HepG2 (cell line): ENCODE measurements around the gene FDPS. TPM values are rescaled to one million over a fixed set of nuclear protein-coding genes. Genes with fewer than 3 reads are reported as not detected.

Experiments
- AKAP8 ChIP-seq: sonication (generic); formaldehyde crosslinking; IDR thresholded peaks from 2 replicates; pipeline ENCODE4 v1.5.1; 2020; ENCODE audit warnings: mild to moderate bottlenecking, missing genetic modification reagents
- CENPT ChIP-seq: sonication (generic); formaldehyde crosslinking; IDR thresholded peaks from 2 replicates; pipeline ENCODE4 v1.8.0; 2022; ENCODE audit warnings: low read depth, mild to moderate bottlenecking, moderate library complexity, missing genetic modification reagents
- FOXK2 ChIP-seq: fragments of 450-650 bp; IDR thresholded peaks from 2 replicates; pipeline ENCODE4 v1.6.1; 2016
- KDM2A ChIP-seq: sonication (generic); formaldehyde crosslinking; IDR thresholded peaks from 2 replicates; pipeline ENCODE4 v1.4.0; 2020; ENCODE audit warnings: low read depth, missing genetic modification reagents, borderline replicate concordance
- MIXL1 ChIP-seq: IDR thresholded peaks from 2 replicates; pipeline ENCODE4 v1.6.1; 2016
- MYNN ChIP-seq: sonication (generic); formaldehyde crosslinking; IDR thresholded peaks from 2 replicates; pipeline ENCODE4 v1.4.0; 2020; ENCODE audit warnings: mild to moderate bottlenecking, low read depth, missing genetic modification reagents
- NR3C1 ChIP-seq: sonication (generic); formaldehyde crosslinking; IDR thresholded peaks from 2 replicates; pipeline ENCODE4 v1.4.0; 2020; ENCODE audit warnings: missing genetic modification reagents
- RAD21 ChIP-seq: fragments of 450-650 bp; formaldehyde crosslinking; IDR thresholded peaks from 2 replicates; pipeline ENCODE4 v1.5.0; 2020; ENCODE audit warnings: mild to moderate bottlenecking
- RARA ChIP-seq: IDR thresholded peaks from 2 replicates; pipeline ENCODE4 v1.6.1; 2016; ENCODE audit warnings: missing genetic modification reagents, missing compliant biosample characterization
- RFXAP ChIP-seq: sonication (generic); formaldehyde crosslinking; IDR thresholded peaks from 2 replicates; pipeline ENCODE4 v1.4.0; 2020; ENCODE audit warnings: missing genetic modification reagents, borderline replicate concordance
- SUZ12 ChIP-seq: fragments of 150-350 bp; IDR thresholded peaks from 2 replicates; pipeline ENCODE4 v1.6.1; 2014; ENCODE audit warnings: low read depth, low read length
- ZFP62 ChIP-seq: sonication (generic); formaldehyde crosslinking; IDR thresholded peaks from 2 replicates; pipeline ENCODE4 v1.4.0; 2020; ENCODE audit warnings: missing genetic modification reagents
- ZMYM4 ChIP-seq: sonication (generic); formaldehyde crosslinking; IDR thresholded peaks from 2 replicates; pipeline ENCODE4 v1.8.1; 2023; ENCODE audit warnings: mild to moderate bottlenecking, missing genetic modification reagents
- ZNF274 ChIP-seq: sonication (generic); formaldehyde crosslinking; IDR thresholded peaks from 2 replicates; pipeline ENCODE4 v1.5.1; 2020; ENCODE audit warnings: mild to moderate bottlenecking, missing genetic modification reagents
- ZNF317 ChIP-seq: sonication (generic); formaldehyde crosslinking; IDR thresholded peaks from 2 replicates; pipeline ENCODE4 v1.5.0; 2020; ENCODE audit warnings: mild to moderate bottlenecking, missing genetic modification reagents
- ZNF75D ChIP-seq: sonication (generic); formaldehyde crosslinking; IDR thresholded peaks from 2 replicates; pipeline ENCODE4 v1.8.1; 2023; ENCODE audit warnings: missing genetic modification reagents, mild to moderate bottlenecking, borderline replicate concordance
- ZNF883 ChIP-seq: sonication (generic); formaldehyde crosslinking; IDR thresholded peaks from 2 replicates; pipeline ENCODE4 v1.5.1; 2020; ENCODE audit warnings: mild to moderate bottlenecking, missing genetic modification reagents; ENCODE audit errors: not compliant biosample characterization
- polyA plus RNA-seq, 8 experiments: library from polyadenylated mRNA; depleted of rRNA in 3 of 8; stranded (reverse) in 7 of 8; unstranded in 1 of 8; fragments of >200 nt; fragmentation: Illumina TruSeq in 4 of 8; extraction: Trizol in 4 of 8; gene quantifications; 2 replicates each; pipeline versions ENCODE4 v1.2.1 to v1.2.3, GENCODE V29; 2011 to 2016; ENCODE audit warnings: low read depth in 4 of 8, missing spikeins in 1 of 8, mixed read lengths in 1 of 8; ENCODE audit not compliant: insufficient read depth in 1 of 8
- total RNA-seq, 5 experiments: library from RNA; depleted of rRNA; stranded (reverse); fragments of >200 nt; fragmentation: Illumina TruSeq; extraction: Trizol; gene quantifications; 2 replicates each; pipeline ENCODE4 v1.2.3, GENCODE V29; 2016; ENCODE audit warnings: low read depth in 1 of 5
- TF ChIP-seq, protein P1 (sequence below): sonication (generic); formaldehyde crosslinking; IDR thresholded peaks from 2 replicates; pipeline ENCODE4 v1.8.0; 2022; ENCODE audit warnings: missing genetic modification reagents, mild to moderate bottlenecking, moderate library complexity, borderline replicate concordance
- TF ChIP-seq, protein P2 (sequence below): sonication (generic); formaldehyde crosslinking; IDR thresholded peaks from 2 replicates; pipeline ENCODE4 v1.5.0; 2020; ENCODE audit warnings: mild to moderate bottlenecking, missing genetic modification reagents, borderline replicate concordance
- TF ChIP-seq, protein P3 (sequence below): sonication (generic); formaldehyde crosslinking; IDR thresholded peaks from 2 replicates; pipeline ENCODE4 v1.8.1; 2023; ENCODE audit warnings: missing genetic modification reagents, inconsistent platforms, borderline replicate concordance
- TF ChIP-seq, protein P4 (sequence below): sonication (generic); formaldehyde crosslinking; IDR thresholded peaks from 2 replicates; pipeline ENCODE4 v1.4.0; 2020; ENCODE audit warnings: missing genetic modification reagents
- TF ChIP-seq, protein P5 (sequence below): IDR thresholded peaks from 2 replicates; pipeline ENCODE4 v1.6.1; 2016; ENCODE audit warnings: mild to moderate bottlenecking

FDPS gene
- total and polyA plus RNA-seq, 2 of the 13 experiments (the other 11 are each of a cell fraction or from before 2014, with no cell fraction given): 264 to 519 TPM

DNA sequence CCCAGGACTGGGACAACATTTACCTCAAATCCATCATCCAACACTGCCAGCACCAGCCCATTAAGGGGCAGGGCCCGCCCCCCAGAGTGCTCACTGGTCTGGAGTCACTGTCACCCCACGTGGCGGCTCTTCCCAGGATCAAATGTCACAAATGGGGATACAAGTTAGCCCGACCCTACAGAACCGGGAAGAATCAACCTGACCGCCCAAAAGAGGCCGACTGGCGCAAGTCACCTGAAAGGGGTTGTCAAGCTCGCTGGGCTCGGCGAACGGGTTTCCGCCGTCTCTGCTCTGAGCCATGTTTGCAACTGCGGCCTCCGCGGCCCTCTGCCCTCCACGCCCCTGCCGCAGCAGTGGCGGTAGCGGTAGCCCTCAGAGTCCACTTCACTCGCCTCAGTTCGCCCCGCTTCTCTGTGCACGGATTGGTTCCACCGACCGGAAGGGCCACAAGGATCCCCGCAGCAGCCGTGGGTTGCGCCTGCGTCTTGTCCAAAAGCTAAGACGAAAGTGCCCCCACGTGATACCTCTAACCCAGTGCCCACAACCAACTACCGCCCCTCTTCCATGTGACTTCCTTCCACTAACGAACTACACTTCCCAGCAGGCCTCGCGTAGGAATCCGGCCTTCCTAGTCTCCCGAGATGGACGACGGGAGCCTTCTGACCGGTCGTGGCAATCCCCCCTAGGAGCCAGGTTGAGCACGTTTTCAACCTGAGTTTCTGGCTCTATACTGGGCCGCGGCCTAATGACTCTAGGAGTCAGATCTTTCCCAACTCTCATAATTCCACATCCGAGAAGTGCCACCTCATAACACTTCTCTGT, 46.6 kb upstream of the FDPS start, which contains the start of gene SCAMP3 (continued):
- TF ChIP-seq, protein P1, sequence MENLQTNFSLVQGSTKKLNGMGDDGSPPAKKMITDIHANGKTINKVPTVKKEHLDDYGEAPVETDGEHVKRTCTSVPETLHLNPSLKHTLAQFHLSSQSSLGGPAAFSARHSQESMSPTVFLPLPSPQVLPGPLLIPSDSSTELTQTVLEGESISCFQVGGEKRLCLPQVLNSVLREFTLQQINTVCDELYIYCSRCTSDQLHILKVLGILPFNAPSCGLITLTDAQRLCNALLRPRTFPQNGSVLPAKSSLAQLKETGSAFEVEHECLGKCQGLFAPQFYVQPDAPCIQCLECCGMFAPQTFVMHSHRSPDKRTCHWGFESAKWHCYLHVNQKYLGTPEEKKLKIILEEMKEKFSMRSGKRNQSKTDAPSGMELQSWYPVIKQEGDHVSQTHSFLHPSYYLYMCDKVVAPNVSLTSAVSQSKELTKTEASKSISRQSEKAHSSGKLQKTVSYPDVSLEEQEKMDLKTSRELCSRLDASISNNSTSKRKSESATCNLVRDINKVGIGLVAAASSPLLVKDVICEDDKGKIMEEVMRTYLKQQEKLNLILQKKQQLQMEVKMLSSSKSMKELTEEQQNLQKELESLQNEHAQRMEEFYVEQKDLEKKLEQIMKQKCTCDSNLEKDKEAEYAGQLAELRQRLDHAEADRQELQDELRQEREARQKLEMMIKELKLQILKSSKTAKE (CRISPR knock-in tag): 0 out of 2 replicates have a peak, but pooled peaks have one; percentile 16
- peak; percentile 80; the same call in 1 of the 2 replicates for TF ChIP-seq ZNF317 (CRISPR knock-in tag)
- TF ChIP-seq RFXAP (CRISPR knock-in tag): no peak
- 0 out of 2 replicates have a peak, but pooled peaks have one; percentile 35 for TF ChIP-seq RARA
- TF ChIP-seq MIXL1: peak; percentile 76; the same call in 1 of the 2 replicates
- TF ChIP-seq MYNN (CRISPR knock-in tag): no peak
- TF ChIP-seq RAD21: peak; percentile 8; the same call in 1 of the 2 replicates
- TF ChIP-seq, protein P2, sequence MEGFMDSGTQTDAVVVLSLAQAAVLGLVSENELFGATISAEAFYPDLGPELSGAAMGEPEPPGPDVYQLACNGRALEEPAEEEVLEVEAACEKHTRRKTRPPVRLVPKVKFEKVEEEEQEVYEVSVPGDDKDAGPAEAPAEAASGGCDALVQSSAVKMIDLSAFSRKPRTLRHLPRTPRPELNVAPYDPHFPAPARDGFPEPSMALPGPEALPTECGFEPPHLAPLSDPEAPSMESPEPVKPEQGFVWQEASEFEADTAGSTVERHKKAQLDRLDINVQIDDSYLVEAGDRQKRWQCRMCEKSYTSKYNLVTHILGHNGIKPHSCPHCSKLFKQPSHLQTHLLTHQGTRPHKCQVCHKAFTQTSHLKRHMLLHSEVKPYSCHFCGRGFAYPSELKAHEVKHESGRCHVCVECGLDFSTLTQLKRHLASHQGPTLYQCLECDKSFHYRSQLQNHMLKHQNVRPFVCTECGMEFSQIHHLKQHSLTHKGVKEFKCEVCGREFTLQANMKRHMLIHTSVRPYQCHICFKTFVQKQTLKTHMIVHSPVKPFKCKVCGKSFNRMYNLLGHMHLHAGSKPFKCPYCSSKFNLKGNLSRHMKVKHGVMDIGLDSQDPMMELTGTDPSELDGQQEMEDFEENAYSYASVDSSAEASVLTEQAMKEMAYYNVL (CRISPR knock-in tag): peak; percentile 78; the same call in 1 of the 2 replicates
- TF ChIP-seq CENPT (CRISPR knock-in tag): peak; percentile 58; the same call in 1 of the 2 replicates
- TF ChIP-seq NR3C1: no peak
- TF ChIP-seq, protein P3, sequence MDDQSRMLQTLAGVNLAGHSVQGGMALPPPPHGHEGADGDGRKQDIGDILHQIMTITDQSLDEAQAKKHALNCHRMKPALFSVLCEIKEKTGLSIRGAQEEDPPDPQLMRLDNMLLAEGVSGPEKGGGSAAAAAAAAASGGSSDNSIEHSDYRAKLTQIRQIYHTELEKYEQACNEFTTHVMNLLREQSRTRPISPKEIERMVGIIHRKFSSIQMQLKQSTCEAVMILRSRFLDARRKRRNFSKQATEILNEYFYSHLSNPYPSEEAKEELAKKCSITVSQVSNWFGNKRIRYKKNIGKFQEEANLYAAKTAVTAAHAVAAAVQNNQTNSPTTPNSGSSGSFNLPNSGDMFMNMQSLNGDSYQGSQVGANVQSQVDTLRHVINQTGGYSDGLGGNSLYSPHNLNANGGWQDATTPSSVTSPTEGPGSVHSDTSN (CRISPR knock-in tag): no peak
- no peak for TF ChIP-seq FOXK2
- peak; percentile 56; the same call in 1 of the 2 replicates for TF ChIP-seq ZNF274
- TF ChIP-seq ZNF883 (CRISPR knock-in tag): peak; percentile 33
- peak; percentile 51; the same call in 1 of the 2 replicates for TF ChIP-seq ZMYM4
- no peak for TF ChIP-seq ZNF75D (CRISPR knock-in tag)
- TF ChIP-seq, protein P4, sequence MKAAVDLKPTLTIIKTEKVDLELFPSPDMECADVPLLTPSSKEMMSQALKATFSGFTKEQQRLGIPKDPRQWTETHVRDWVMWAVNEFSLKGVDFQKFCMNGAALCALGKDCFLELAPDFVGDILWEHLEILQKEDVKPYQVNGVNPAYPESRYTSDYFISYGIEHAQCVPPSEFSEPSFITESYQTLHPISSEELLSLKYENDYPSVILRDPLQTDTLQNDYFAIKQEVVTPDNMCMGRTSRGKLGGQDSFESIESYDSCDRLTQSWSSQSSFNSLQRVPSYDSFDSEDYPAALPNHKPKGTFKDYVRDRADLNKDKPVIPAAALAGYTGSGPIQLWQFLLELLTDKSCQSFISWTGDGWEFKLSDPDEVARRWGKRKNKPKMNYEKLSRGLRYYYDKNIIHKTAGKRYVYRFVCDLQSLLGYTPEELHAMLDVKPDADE: no peak
- TF ChIP-seq, protein P5, sequence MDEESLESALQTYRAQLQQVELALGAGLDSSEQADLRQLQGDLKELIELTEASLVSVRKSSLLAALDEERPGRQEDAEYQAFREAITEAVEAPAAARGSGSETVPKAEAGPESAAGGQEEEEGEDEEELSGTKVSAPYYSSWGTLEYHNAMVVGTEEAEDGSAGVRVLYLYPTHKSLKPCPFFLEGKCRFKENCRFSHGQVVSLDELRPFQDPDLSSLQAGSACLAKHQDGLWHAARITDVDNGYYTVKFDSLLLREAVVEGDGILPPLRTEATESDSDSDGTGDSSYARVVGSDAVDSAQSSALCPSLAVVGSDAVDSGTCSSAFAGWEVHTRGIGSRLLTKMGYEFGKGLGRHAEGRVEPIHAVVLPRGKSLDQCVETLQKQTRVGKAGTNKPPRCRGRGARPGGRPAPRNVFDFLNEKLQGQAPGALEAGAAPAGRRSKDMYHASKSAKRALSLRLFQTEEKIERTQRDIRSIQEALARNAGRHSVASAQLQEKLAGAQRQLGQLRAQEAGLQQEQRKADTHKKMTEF (CRISPR knock-in tag): peak; percentile 85
- peak; percentile 100 for TF ChIP-seq KDM2A (CRISPR knock-in tag)
- TF ChIP-seq AKAP8 (CRISPR knock-in tag): peak; percentile 92
- no peak for TF ChIP-seq ZFP62
- TF ChIP-seq SUZ12: peak; percentile 79
